ENCODE data around the gene PELI3.

- TF ChIP-seq CTCF (IDR thresholded peaks at IDR 0.05): no peak
- no peak for TF ChIP-seq POLR2A (IDR thresholded peaks at IDR 0.05; ENCODE audit: low read depth)
Observed at GRCh38 chr11:66523611-66524010, 56.9 kb downstream of the PELI3 start.

Measured in esophagus muscularis mucosa (tissue), 3 donors.